Activated CD4-positive, alpha-beta memory T cell treated with anti-CD3 and anti-CD28 coated beads, Interleukin-2, amount 10 ng/mL, durations not matched to agents 7 days and 5 days (primary cell): ENCODE data around the gene RNASEH2C. TPM values are rescaled to one million over a fixed set of nuclear protein-coding genes. Genes with fewer than 3 reads are reported as not detected.
A peak's percentile ranks its signal among the peaks of the same experiment; 100 is the strongest.
"Not testable (repeated sequence)": the region's sequence is repeated elsewhere in the genome, so short reads cannot be mapped to it uniquely, and the experiment has no call there.

ENCODE experiments used
- CTCF ChIA-PET: fragments of 350-600 bp; sonication (Branson Sonifier 250); formaldehyde crosslinking; loops from one replicate; lab custom pipeline; 2021; ENCODE audit warnings: antibody characterized with exemption, inconsistent platforms; lab: Charles Lee
- POLR2A ChIA-PET: fragments of 350-600 bp; sonication (Branson Sonifier 250); formaldehyde crosslinking; loops from one replicate; lab custom pipeline; 2021; ENCODE audit warnings: antibody characterized with exemption; lab: Charles Lee
- DNase-seq: peaks from one replicate; pipeline ENCODE4 v3.0.0-alpha.2; 2020
- H3K27ac Mint-ChIP-seq: one replicate; pipeline ENCODE4 v1.8.0; 2021; ENCODE audit warnings: mild to moderate bottlenecking, mixed read lengths
- H3K27me3 Mint-ChIP-seq: one replicate; pipeline ENCODE4 v1.8.0; 2021; ENCODE audit warnings: mixed read lengths
- H3K36me3 Mint-ChIP-seq: one replicate; pipeline ENCODE4 v1.8.0; 2021; ENCODE audit warnings: low read depth, mixed read lengths
- H3K4me1 Mint-ChIP-seq: one replicate; pipeline ENCODE4 v1.8.0; 2021; ENCODE audit warnings: mixed read lengths
- H3K4me3 Mint-ChIP-seq: one replicate; pipeline ENCODE4 v1.8.0; 2021; ENCODE audit warnings: mild to moderate bottlenecking, mixed read lengths
- H3K9me3 Mint-ChIP-seq: one replicate; pipeline ENCODE4 v1.8.0; 2021; ENCODE audit warnings: mixed read lengths
- total RNA-seq, 2 experiments: library from RNA; stranded (reverse); gene quantifications; one replicate each; pipeline ENCODE4 v1.2.3, GENCODE V29; 2021

Gene RNASEH2C
- total RNA-seq, 2 experiments from 2014 or later: 80.3 to 81.9 TPM

GRCh38 chr11:65739022-65739421 lies 18.4 kb upstream of the RNASEH2C start:
- POLR2A ChIA-PET: no interaction called here
- CTCF ChIA-PET: interaction anchor here (1.2 to 1.3 kb wide), 2 partner anchors 41 to 78 kb away, joined by 3 to 5 read pairs; no protein-coding TSS in a partner anchor
- H3K27ac Mint-ChIP-seq: no peak overlapping the region
- peaks cover 8% of the 10 kb centered on the region for H3K9me3 Mint-ChIP-seq
- no peak for DNase-seq
- peaks cover 31% of the 10 kb centered on the region for H3K27me3 Mint-ChIP-seq
- H3K4me3 Mint-ChIP-seq: no peak overlapping the region
- no peaks in the 10 kb centered on the region for H3K4me1 Mint-ChIP-seq
- H3K36me3 Mint-ChIP-seq: peaks cover 3% of the 10 kb centered on the region

- H3K4me3 Mint-ChIP-seq: no peak overlapping the region
- POLR2A ChIA-PET: no interaction called here
- CTCF ChIA-PET: interaction anchor here (0.5 to 1.4 kb wide), 2 partner anchors 43 to 63 kb away, joined by 3 to 4 read pairs; no protein-coding TSS in a partner anchor
These were observed 16.2 kb upstream of the RNASEH2C start for GRCh38 chr11:65736810-65737209.

GRCh38 chr11:65735111-65735510 lies 14.5 kb upstream of the RNASEH2C start:
- H3K4me3 Mint-ChIP-seq, H3K4me1 Mint-ChIP-seq: not testable (repeated sequence)
- CTCF ChIA-PET: interaction anchor here (1.7 kb wide), 1 partner anchor 45 kb away, joined by 5 read pairs; no protein-coding TSS in a partner anchor

More at GRCh38 chr11:65736810-65737209, 16.2 kb upstream of the RNASEH2C start:
- Mint-ChIP-seq H3K27me3 (peaks cover 38% of the 10 kb centered on the region), H3K4me1 (no peaks in the 10 kb centered on the region), H3K27ac (no peak overlapping the region), H3K9me3 (peaks cover 8% of the 10 kb centered on the region), H3K36me3 (peaks cover 3% of the 10 kb centered on the region)
- no peak for DNase-seq

GRCh38 chr11:65730461-65730860 lies 9.9 kb upstream of the RNASEH2C start:
- no peaks in the 10 kb centered on the region for H3K36me3 Mint-ChIP-seq

More at GRCh38 chr11:65735111-65735510, 14.5 kb upstream of the RNASEH2C start:
- POLR2A ChIA-PET: interaction anchor here (0.6 kb wide), 1 partner anchor 12 kb away, joined by 3 read pairs; no protein-coding TSS in a partner anchor
- peaks cover 36% of the 10 kb centered on the region for H3K27me3 Mint-ChIP-seq
- H3K36me3 Mint-ChIP-seq, H3K27ac Mint-ChIP-seq, DNase-seq, H3K9me3 Mint-ChIP-seq: not testable (repeated sequence)

GRCh38 chr11:65727865-65728264 lies 7.3 kb upstream of the RNASEH2C start:
- H3K4me1 Mint-ChIP-seq: no peaks in the 10 kb centered on the region
- no peak overlapping the region for H3K4me3 Mint-ChIP-seq
- H3K27me3 Mint-ChIP-seq: peaks cover 14% of the 10 kb centered on the region
- no peak for DNase-seq
- no peaks in the 10 kb centered on the region for H3K36me3 Mint-ChIP-seq
- ChIA-PET CTCF (interaction anchor here (1.1 to 2.1 kb wide), 3 partner anchors 42 to 282 kb away, joined by 3 to 7 read pairs (median 6); no protein-coding TSS in a partner anchor), POLR2A (no interaction called here)
- H3K9me3 Mint-ChIP-seq: no peaks in the 10 kb centered on the region
- H3K27ac Mint-ChIP-seq: no peak overlapping the region

More at GRCh38 chr11:65730461-65730860, 9.9 kb upstream of the RNASEH2C start:
- H3K4me3 Mint-ChIP-seq: no peak overlapping the region
- no peaks in the 10 kb centered on the region for H3K9me3 Mint-ChIP-seq
- CTCF ChIA-PET: no interaction called here
- no peak overlapping the region for H3K27ac Mint-ChIP-seq
- POLR2A ChIA-PET: interaction anchor here (1.1 kb wide), 1 partner anchor 11 kb away, joined by 4 read pairs; the partner anchor contains the start of gene RNASEH2C
- no peaks in the 10 kb centered on the region for H3K4me1 Mint-ChIP-seq
- H3K27me3 Mint-ChIP-seq: peaks cover 18% of the 10 kb centered on the region
- no peak for DNase-seq

- no peaks in the 10 kb centered on the region for H3K9me3 Mint-ChIP-seq
- no peaks in the 10 kb centered on the region for H3K36me3 Mint-ChIP-seq
- H3K4me1 Mint-ChIP-seq: peaks cover 4% of the 10 kb centered on the region
- H3K4me3 Mint-ChIP-seq: no peak overlapping the region
- no peak for DNase-seq
- POLR2A ChIA-PET: interaction anchor here (0.9 kb wide), 1 partner anchor 15 kb away, joined by 5 read pairs; the partner anchor contains the start of gene KAT5
- H3K27ac Mint-ChIP-seq: no peak overlapping the region
- CTCF ChIA-PET: interaction anchor here (0.6 to 1.5 kb wide), 7 partner anchors 11 to 283 kb away, joined by 3 to 6 read pairs (median 3); partner anchors contain the start of gene KAT5
- H3K27me3 Mint-ChIP-seq: peaks cover 7% of the 10 kb centered on the region
These were observed 6.1 kb upstream of the RNASEH2C start for GRCh38 chr11:65726660-65727059.

- H3K36me3 Mint-ChIP-seq: peaks cover 31% of the 10 kb centered on the region
These were observed 1.7 kb upstream of the RNASEH2C start for GRCh38 chr11:65722261-65722660.

GRCh38 chr11:65719871-65720210 lies 757 bp downstream of the RNASEH2C start:
- Mint-ChIP-seq H3K9me3 (no peaks in the 10 kb centered on the region), H3K27ac (peak overlapping the region; percentile 77), H3K36me3 (peaks cover 54% of the 10 kb centered on the region), H3K27me3 (peaks cover under 1% of the 10 kb centered on the region), H3K4me3 (peak overlapping the region; percentile 93), H3K4me1 (peaks cover 44% of the 10 kb centered on the region)
- peak; percentile 38 for DNase-seq
- POLR2A ChIA-PET: interaction anchor here (0.8 to 3.7 kb wide), 16 partner anchors 8 to 283 kb away, joined by 3 to 33 read pairs (median 4); partner anchors contain the start of genes BANF1, CCDC85B, CFL1 and EHBP1L1
- CTCF ChIA-PET: interaction anchor here (0.9 to 5.4 kb wide), 6 partner anchors 8 to 503 kb away, joined by 3 to 44 read pairs (median 8); partner anchors contain the start of genes AP5B1, KAT5 and MUS81

More at GRCh38 chr11:65722261-65722660, 1.7 kb upstream of the RNASEH2C start:
- Mint-ChIP-seq H3K4me1 (peaks cover 34% of the 10 kb centered on the region), H3K9me3 (no peaks in the 10 kb centered on the region), H3K27me3 (peaks cover 4% of the 10 kb centered on the region), H3K4me3 (peak overlapping the region; percentile 10), H3K27ac (no peak overlapping the region)
- POLR2A ChIA-PET: interaction anchor here (3.7 kb wide), 1 partner anchor 10 kb away, joined by 33 read pairs; the partner anchor contains the start of gene KAT5
- no peak for DNase-seq
- CTCF ChIA-PET: interaction anchor here (4.1 to 5.4 kb wide), 2 partner anchors 11 to 58 kb away, joined by 24 to 44 read pairs; partner anchors contain the start of genes AP5B1 and KAT5

- CTCF ChIA-PET: interaction anchor here (0.9 to 5.4 kb wide), 5 partner anchors 7 to 503 kb away, joined by 3 to 44 read pairs (median 9); partner anchors contain the start of genes AP5B1, KAT5 and MUS81
- peaks cover 60% of the 10 kb centered on the region for H3K36me3 Mint-ChIP-seq
- peak overlapping the region; percentile 40 for H3K27ac Mint-ChIP-seq
- POLR2A ChIA-PET: interaction anchor here (0.8 to 3.7 kb wide), 11 partner anchors 7 to 171 kb away, joined by 3 to 33 read pairs (median 4); partner anchors contain the start of genes CCDC85B, EHBP1L1, KAT5 and MUS81
- H3K9me3 Mint-ChIP-seq: no peaks in the 10 kb centered on the region
- DNase-seq: no peak
- H3K4me1 Mint-ChIP-seq: peaks cover 49% of the 10 kb centered on the region
- H3K4me3 Mint-ChIP-seq: peak overlapping the region; percentile 93
- no peaks in the 10 kb centered on the region for H3K27me3 Mint-ChIP-seq
These were observed 1.6 kb downstream of the RNASEH2C start for GRCh38 chr11:65718964-65719492.

GRCh38 chr11:65718531-65718930 lies 2.1 kb downstream of the RNASEH2C start:
- CTCF ChIA-PET: interaction anchor here (4.1 kb wide), 1 partner anchor 62 kb away, joined by 24 read pairs; the partner anchor contains the start of gene AP5B1
- no peaks in the 10 kb centered on the region for H3K9me3 Mint-ChIP-seq
- H3K27ac Mint-ChIP-seq: no peak overlapping the region
- POLR2A ChIA-PET: interaction anchor here (1.3 kb wide), 1 partner anchor 55 kb away, joined by 3 read pairs; no protein-coding TSS in a partner anchor
- H3K4me3 Mint-ChIP-seq: peak overlapping the region; percentile 93
- H3K27me3 Mint-ChIP-seq: no peaks in the 10 kb centered on the region
- DNase-seq: no peak
- peaks cover 64% of the 10 kb centered on the region for H3K36me3 Mint-ChIP-seq
- H3K4me1 Mint-ChIP-seq: peaks cover 52% of the 10 kb centered on the region

- peaks cover 69% of the 10 kb centered on the region for H3K36me3 Mint-ChIP-seq
- no peaks in the 10 kb centered on the region for H3K9me3 Mint-ChIP-seq
- H3K4me3 Mint-ChIP-seq: peak overlapping the region; percentile 11
- POLR2A ChIA-PET: interaction anchor here (1.3 kb wide), 1 partner anchor 55 kb away, joined by 3 read pairs; no protein-coding TSS in a partner anchor
- CTCF ChIA-PET: no interaction called here
- H3K27ac Mint-ChIP-seq: no peak overlapping the region
- peaks cover 58% of the 10 kb centered on the region for H3K4me1 Mint-ChIP-seq
- no peak for DNase-seq
- no peaks in the 10 kb centered on the region for H3K27me3 Mint-ChIP-seq
These were observed 2.7 kb downstream of the RNASEH2C start for GRCh38 chr11:65717906-65718305.

GRCh38 chr11:65716774-65717405 lies 3.7 kb downstream of the RNASEH2C start:
- H3K9me3 Mint-ChIP-seq: no peaks in the 10 kb centered on the region
- H3K4me1 Mint-ChIP-seq: peaks cover 61% of the 10 kb centered on the region
- H3K36me3 Mint-ChIP-seq: peaks cover 75% of the 10 kb centered on the region
- DNase-seq: no peak
- POLR2A ChIA-PET: no interaction called here
- CTCF ChIA-PET: interaction anchor here (1.5 kb wide), 1 partner anchor 63 kb away, joined by 3 read pairs; no protein-coding TSS in a partner anchor
- H3K4me3 Mint-ChIP-seq: no peak overlapping the region
- H3K27ac Mint-ChIP-seq: no peak overlapping the region
- H3K27me3 Mint-ChIP-seq: no peaks in the 10 kb centered on the region
